C4-2B (cell line): ENCODE results near the gene CIB4.

Source experiments
- ZFX ChIP-seq: fragments of 450-650 bp; IDR thresholded peaks from 2 replicates; pipeline ENCODE4 v1.6.1; 2017
- TF ChIP-seq, protein P1 (sequence below): fragments of 450-650 bp; conservative IDR thresholded peaks from 2 replicates; pipeline ENCODE4 v1.5.1; 2017; ENCODE audit warnings: mild to moderate bottlenecking

DNA sequence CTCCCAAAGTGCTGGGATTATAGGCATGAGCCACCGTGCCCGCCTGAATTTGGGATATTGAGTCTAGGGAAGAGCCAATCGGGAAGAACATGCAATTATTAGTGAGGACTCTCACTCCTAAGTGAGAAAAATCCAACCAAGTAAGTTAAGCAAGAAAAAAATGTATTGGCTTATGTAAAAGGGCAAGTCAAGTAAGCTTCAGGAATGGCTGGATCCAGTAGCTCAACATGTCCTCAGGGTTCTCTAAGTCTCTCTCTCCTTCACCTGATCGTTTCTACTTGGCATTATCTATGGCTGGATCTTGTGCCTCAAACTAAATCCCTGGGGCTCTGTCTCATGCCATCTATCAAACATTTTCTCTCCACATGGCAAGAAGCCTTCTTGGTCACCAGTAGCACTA, 16.1 kb upstream of the CIB4 start:
- TF ChIP-seq, protein P1, sequence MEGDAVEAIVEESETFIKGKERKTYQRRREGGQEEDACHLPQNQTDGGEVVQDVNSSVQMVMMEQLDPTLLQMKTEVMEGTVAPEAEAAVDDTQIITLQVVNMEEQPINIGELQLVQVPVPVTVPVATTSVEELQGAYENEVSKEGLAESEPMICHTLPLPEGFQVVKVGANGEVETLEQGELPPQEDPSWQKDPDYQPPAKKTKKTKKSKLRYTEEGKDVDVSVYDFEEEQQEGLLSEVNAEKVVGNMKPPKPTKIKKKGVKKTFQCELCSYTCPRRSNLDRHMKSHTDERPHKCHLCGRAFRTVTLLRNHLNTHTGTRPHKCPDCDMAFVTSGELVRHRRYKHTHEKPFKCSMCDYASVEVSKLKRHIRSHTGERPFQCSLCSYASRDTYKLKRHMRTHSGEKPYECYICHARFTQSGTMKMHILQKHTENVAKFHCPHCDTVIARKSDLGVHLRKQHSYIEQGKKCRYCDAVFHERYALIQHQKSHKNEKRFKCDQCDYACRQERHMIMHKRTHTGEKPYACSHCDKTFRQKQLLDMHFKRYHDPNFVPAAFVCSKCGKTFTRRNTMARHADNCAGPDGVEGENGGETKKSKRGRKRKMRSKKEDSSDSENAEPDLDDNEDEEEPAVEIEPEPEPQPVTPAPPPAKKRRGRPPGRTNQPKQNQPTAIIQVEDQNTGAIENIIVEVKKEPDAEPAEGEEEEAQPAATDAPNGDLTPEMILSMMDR, result no peak
- TF ChIP-seq ZFX, result no peak
